ENCODE data around the gene ZNF554. TPM values are rescaled to one million over a fixed set of nuclear protein-coding genes. Genes with fewer than 3 reads are reported as not detected.

The ZNF554 gene
- total RNA-seq, 2 donors from 2014 or later, result 3.6 to 4.4 TPM

GRCh38 chr19:2846180-2846894 lies 26.7 kb downstream of the ZNF554 start:
- Histone ChIP-seq H3K36me3 (replicated peaks in 1 of 2; ENCODE audit: insufficient read depth in 1 of 2, low read depth in 2 of 2) (peaks cover 2 to 3% of the 10 kb centered on the region in 2 donors), H3K4me3 (no peak overlapping the region), H3K9me3 (no peaks in the 10 kb centered on the region), H3K4me1 (peaks cover 10% of the 10 kb centered on the region), H3K27me3 (no peaks in the 10 kb centered on the region), H3K27ac (no peak overlapping the region)
- intact Hi-C loops (cut with DNase I), result no loop called here
- DNase-seq (no peak), ATAC-seq (no peak)
- TF ChIP-seq CTCF (IDR thresholded peaks at IDR 0.05) (no peak), POLR2A (IDR thresholded peaks at IDR 0.05) (no peak)
- 87 to 90% methylated on average over 10 to 13 of the region's 13 CpGs for WGBS, 2 donors

GRCh38 chr19:2847507-2847906 lies 27.8 kb downstream of the ZNF554 start:
- WGBS, 2 donors, result 94 to 95% methylated on average over 3 of the region's 3 CpGs
- Histone ChIP-seq H3K36me3 (replicated peaks in 1 of 2; ENCODE audit: insufficient read depth in 1 of 2, low read depth in 2 of 2) (peaks cover 12 to 15% of the 10 kb centered on the region in 2 donors), H3K9me3 (peaks cover 0 to 7% (median 0%) of the 10 kb centered on the region in 3 donors), H3K4me3 (no peak overlapping the region), H3K27me3 (no peaks in the 10 kb centered on the region), H3K27ac (no peak overlapping the region), H3K4me1 (peaks cover 3% of the 10 kb centered on the region)
- intact Hi-C loops (cut with DNase I), result no loop called here
- ATAC-seq, result no peak
- TF ChIP-seq CTCF (IDR thresholded peaks at IDR 0.05) (no peak), POLR2A (IDR thresholded peaks at IDR 0.05) (no peak)
- no peak for DNase-seq

GRCh38 chr19:2848616-2849015 lies 28.9 kb downstream of the ZNF554 start:
- Histone ChIP-seq H3K36me3 (replicated peaks in 1 of 2; ENCODE audit: insufficient read depth in 1 of 2, low read depth in 2 of 2) (peaks cover 22 to 23% of the 10 kb centered on the region in 2 donors), H3K9me3 (peaks cover 0 to 18% (median 0%) of the 10 kb centered on the region in 3 donors), H3K27ac (no peak overlapping the region), H3K4me3 (no peak overlapping the region), H3K27me3 (no peaks in the 10 kb centered on the region), H3K4me1 (no peaks in the 10 kb centered on the region)
- 86 to 92% methylated on average over 2 to 4 of the region's 4 CpGs for WGBS, 2 donors
- intact Hi-C loops (cut with DNase I), result no loop called here
- TF ChIP-seq POLR2A (IDR thresholded peaks at IDR 0.05) (no peak), CTCF (IDR thresholded peaks at IDR 0.05) (no peak)
- DNase-seq, result no peak
- no peak for ATAC-seq

GRCh38 chr19:2850256-2850925 lies 30.7 kb downstream of the ZNF554 start:
- no peak for ATAC-seq
- H3K4me1 ChIP-seq, result no peaks in the 10 kb centered on the region
- H3K27me3 ChIP-seq, result no peaks in the 10 kb centered on the region
- 85 to 96% methylated on average over 3 of the region's 3 CpGs for WGBS, 2 donors
- DNase-seq, result no peak
- H3K27ac ChIP-seq, result no peak overlapping the region
- intact Hi-C loops (cut with DNase I), result no loop called here
- TF ChIP-seq CTCF (IDR thresholded peaks at IDR 0.05) (no peak), POLR2A (IDR thresholded peaks at IDR 0.05) (no peak)
- H3K36me3 ChIP-seq (replicated peaks in 1 of 2; ENCODE audit: insufficient read depth in 1 of 2, low read depth in 2 of 2), result peaks cover 22 to 23% of the 10 kb centered on the region in 2 donors
- H3K4me3 ChIP-seq, result no peak overlapping the region
- H3K9me3 ChIP-seq, result peaks cover 2 to 32% (median 3%) of the 10 kb centered on the region in 3 donors
